ENCODE measurements around the gene RPL18A. TPM values are rescaled to one million over a fixed set of nuclear protein-coding genes. Genes with fewer than 3 reads are reported as not detected.

RPL18A gene
- 1,805 and 2,205 TPM in 2 replicates for total RNA-seq

GRCh38 chr19:17859533-17860330, at the start of gene RPL18A:
Gene RPL18A, plus strand, starts transcription at chr19:17859910. Its CDS starts 47 bp downstream, at chr19:17859957.

GRCh38 chr19:17821190-17821589, 38.5 kb upstream of the RPL18A start, which contains the start of gene INSL3:
Gene INSL3, minus strand, starts transcription at chr19:17821519. Its CDS starts 13 bp downstream, at chr19:17821506.

DNA sequence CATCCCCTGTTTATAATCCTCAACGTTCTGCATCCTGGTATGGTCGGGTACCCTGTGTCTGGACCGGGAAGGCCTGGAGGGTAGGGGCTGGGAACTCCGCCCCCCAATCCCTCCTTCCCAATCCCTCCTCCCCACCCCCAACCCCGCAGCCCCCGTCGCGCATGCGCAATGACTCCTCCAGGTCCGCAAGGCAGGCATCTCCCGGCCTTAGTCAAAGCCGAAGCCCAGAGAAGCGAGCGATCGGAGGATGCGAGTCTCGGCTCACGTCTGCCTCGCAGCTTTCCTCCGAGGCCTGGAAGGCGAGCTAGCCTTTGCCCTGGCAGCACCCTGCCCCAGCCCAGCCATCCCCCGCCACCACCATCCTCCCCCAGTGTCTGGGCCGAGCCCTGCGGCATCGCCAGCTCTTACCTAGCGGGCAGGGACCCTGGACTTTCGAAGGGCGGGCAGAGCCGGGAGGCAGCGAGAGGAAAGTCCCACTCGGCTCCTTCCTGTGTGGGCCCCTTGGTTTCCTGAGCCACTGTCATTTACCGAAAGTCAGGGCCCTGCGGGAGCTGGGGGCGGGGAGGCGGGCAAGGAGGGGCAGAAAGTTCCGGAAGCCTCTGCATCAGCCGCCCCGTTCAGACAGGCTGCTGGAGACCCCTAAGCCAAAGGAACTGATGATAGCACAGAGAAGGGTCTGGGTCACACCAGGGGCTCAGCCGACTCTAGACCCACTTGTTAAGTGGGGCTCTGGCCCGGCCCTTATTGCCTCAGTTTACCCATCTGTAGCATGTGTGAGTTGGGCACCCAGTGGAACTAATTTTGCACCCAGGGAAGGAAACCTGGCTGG, 12.0 kb upstream of the RPL18A start, which contains the start of gene JAK3:
Gene JAK3 (minus strand): TSS at position 445 of the 829 bp plus-strand sequence. CDS start 3,565 bp downstream, outside the sequence.

DNA sequence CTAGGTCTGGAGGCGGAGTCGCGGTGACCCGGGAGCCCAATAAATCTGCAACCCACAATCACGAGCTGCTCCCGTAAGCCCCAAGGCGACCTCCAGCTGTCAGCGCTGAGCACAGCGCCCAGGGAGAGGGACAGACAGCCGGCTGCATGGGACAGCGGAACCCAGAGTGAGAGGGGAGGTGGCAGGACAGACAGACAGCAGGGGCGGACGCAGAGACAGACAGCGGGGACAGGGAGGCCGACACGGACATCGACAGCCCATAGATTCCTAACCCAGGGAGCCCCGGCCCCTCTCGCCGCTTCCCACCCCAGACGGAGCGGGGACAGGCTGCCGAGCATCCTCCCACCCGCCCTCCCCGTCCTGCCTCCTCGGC, 12.2 kb downstream of the RPL18A start, which contains the start of gene SLC5A5:
Gene SLC5A5 (plus strand): TSS at position 68 of the 373 bp plus-strand sequence. CDS start 375 bp downstream, outside the sequence.

Other genes starting within 250 kb of the RPL18A start
- gene UNC13A, start 171.6 kb upstream of the RPL18A start, total RNA-seq, result 0.06 TPM in 1 of 2 replicates, not detected in the other
- gene MAP1S, start 140.4 kb upstream of the RPL18A start, total RNA-seq, result 28.3 and 29.8 TPM in 2 replicates
- gene FCHO1, start 108.4 kb upstream of the RPL18A start, total RNA-seq, result 0.50 and 0.68 TPM in 2 replicates
- gene B3GNT3, start 64.8 kb upstream of the RPL18A start, total RNA-seq, result not detected in 2 replicates
- not detected in 2 replicates for gene INSL3, start 38.4 kb upstream of the RPL18A start, total RNA-seq
- gene JAK3, start 11.9 kb upstream of the RPL18A start, total RNA-seq, result 6.3 and 7.7 TPM in 2 replicates
- not detected in 2 replicates for gene SLC5A5, start 12.0 kb downstream of the RPL18A start, total RNA-seq
- 51.8 and 67.5 TPM in 2 replicates for gene CCDC124, start 73.1 kb downstream of the RPL18A start, total RNA-seq
- 0.06 TPM in 1 of 2 replicates, not detected in the other for gene KCNN1, start 107.2 kb downstream of the RPL18A start, total RNA-seq
- gene ARRDC2, start 148.3 kb downstream of the RPL18A start, total RNA-seq, result 16.6 and 23.1 TPM in 2 replicates
- not detected in 2 replicates for gene IL12RB1, start 227.0 kb downstream of the RPL18A start, total RNA-seq
- gene MAST3, start 237.9 kb downstream of the RPL18A start, total RNA-seq, result 3.9 and 4.8 TPM in 2 replicates

Measured in cardiac ventricle fibroblast (primary cell).